Skeletal muscle tissue (tissue), 4 donors: ENCODE data around the gene CLDND2. TPM values are rescaled to one million over a fixed set of nuclear protein-coding genes. Genes with fewer than 3 reads are reported as not detected.
A peak's percentile ranks its signal among the peaks of the same experiment; 100 is the strongest.
"Not testable (repeated sequence)": the region's sequence is repeated elsewhere in the genome, so short reads cannot be mapped to it uniquely, and the experiment has no call there.

Experiments used
- H3K27ac ChIP-seq: one replicate; pipeline ENCODE4 v1.7.0; 2013; ENCODE audit warnings: mild to moderate bottlenecking, low read depth, low read length, inconsistent platforms
- H3K27me3 ChIP-seq, 3 donors: one replicate each; pipeline ENCODE4 v1.7.0; 2013; ENCODE audit warnings: low read length in 3 of 3; ENCODE audit not compliant: control insufficient read depth in 3 of 3, insufficient read depth in 3 of 3
- H3K36me3 ChIP-seq, 3 donors: one replicate each; pipeline ENCODE4 v1.7.0; 2013; ENCODE audit warnings: low read length in 3 of 3; ENCODE audit not compliant: control insufficient read depth in 3 of 3, insufficient read depth in 3 of 3
- H3K4me1 ChIP-seq, 3 donors: one replicate each; pipeline ENCODE4 v1.7.0; 2013; ENCODE audit warnings: low read length in 3 of 3, mild to moderate bottlenecking in 3 of 3; ENCODE audit not compliant: control insufficient read depth in 3 of 3, insufficient read depth in 3 of 3
- H3K4me3 ChIP-seq, 3 donors: one replicate each; pipeline ENCODE4 v1.7.0; 2013; ENCODE audit warnings: low read length in 3 of 3
- H3K9ac ChIP-seq, 3 donors: one replicate each; pipeline ENCODE4 v1.7.0; 2013; ENCODE audit warnings: low read length in 3 of 3, mild to moderate bottlenecking in 3 of 3, moderate library complexity in 2 of 3, low read depth in 1 of 3
- H3K9me3 ChIP-seq, 3 donors: one replicate each; pipeline ENCODE4 v1.7.0; 2013; ENCODE audit warnings: low read length in 3 of 3; ENCODE audit not compliant: control insufficient read depth in 3 of 3
- total RNA-seq: library from RNA; depleted of rRNA; stranded (reverse); fragments of >200 nt; gene quantifications from one replicate; pipeline ENCODE4 v1.2.3, GENCODE V29; 2014
- donor health status: Osteomylitis.

CLDND2 gene, protein sequence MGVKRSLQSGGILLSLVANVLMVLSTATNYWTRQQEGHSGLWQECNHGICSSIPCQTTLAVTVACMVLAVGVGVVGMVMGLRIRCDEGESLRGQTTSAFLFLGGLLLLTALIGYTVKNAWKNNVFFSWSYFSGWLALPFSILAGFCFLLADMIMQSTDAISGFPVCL
- total RNA-seq: not detected

DNA sequence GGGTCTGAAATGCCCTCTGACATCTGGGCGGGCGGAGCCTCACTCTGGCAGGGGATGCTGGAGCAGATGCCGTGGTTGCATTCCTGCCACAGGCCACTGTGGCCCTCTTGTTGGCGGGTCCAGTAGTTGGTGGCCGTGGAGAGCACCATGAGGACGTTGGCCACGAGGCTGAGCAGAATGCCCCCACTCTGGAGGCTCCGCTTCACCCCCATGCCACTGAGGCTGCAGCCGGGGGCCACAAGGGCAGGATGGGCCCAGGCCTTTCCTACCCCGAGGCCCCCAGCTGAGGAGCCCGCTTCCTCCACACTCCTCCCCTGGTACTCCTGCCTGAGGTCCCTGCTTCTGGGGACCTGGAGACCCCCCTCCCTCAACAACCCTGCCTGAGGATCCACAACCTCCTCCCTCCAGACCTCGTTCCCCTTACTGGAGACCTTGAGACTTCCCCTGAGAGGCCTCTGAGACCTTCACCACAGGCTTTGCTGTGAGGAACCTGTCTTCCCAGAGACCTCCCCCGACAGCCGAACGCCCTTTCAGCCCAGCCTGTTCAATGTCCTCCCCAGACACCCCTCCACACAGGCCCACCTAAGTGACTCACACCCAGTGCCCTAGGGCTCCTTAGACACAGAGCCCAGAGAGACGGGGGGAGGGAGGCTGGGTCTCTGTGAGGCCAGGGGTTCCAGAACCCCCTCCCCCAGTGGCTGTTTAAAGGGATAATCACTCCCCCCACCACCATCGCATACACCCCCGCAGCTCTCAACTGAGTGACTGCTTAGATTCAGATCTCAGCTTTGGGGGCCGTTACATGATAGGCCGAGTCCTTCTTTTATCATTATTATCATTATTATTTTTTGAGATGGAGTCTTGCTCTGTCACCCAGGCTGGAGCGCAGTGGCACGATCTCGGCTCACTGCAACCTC is at the start of gene CLDND2:
Gene CLDND2, minus strand, starts transcription at position 638 of the 917 bp plus-strand sequence. Its CDS starts 426 bp downstream, at position 212.
- Histone ChIP-seq H3K27ac (peak within 1 kb of the TSS; percentile 93), H3K9me3 (no peaks in the 10 kb centered on the region), H3K36me3 (no peaks in the 10 kb centered on the region), H3K4me1 (peaks cover 24 to 32% (median 26%) of the 10 kb centered on the region in 3 donors), H3K4me3 (peak within 1 kb of the TSS; percentile 72 to 93 (median 87)), H3K27me3 (peaks cover 0 to 4% (median 0%) of the 10 kb centered on the region in 3 donors), H3K9ac (peak within 1 kb of the TSS; percentile 72 to 89 (median 73))

DNA sequence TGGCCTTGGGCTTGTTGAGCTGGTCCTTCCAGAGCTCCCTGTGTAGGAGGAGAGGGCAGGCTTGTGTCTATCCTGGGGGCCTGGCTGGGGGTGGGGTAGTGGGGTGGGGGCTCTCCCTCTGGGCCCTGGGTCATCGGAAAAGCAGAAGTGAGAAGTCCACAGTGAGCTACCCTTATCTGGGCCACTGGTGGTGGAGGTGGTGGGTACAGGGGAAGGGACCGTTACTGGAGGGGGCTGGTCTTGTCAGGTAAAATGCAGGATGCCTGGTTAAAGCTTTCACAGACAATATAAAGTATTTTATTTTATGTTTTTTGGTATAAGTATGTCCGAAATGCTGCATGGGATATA is 49.0 kb upstream of the CLDND2 start:
- Histone ChIP-seq H3K9me3 (no peaks in the 10 kb centered on the region), H3K9ac (no peak overlapping the region), H3K4me1 (no peaks in the 10 kb centered on the region), H3K4me3 (no peak overlapping the region), H3K36me3 (no peaks in the 10 kb centered on the region), H3K27me3 (peaks cover 0 to 11% (median 4%) of the 10 kb centered on the region in 3 donors), H3K27ac (no peak overlapping the region)

- Histone ChIP-seq H3K36me3 (no peaks in the 10 kb centered on the region), H3K9me3 (no peaks in the 10 kb centered on the region), H3K4me3 (no peak within 1 kb of the TSS), H3K9ac (no peak within 1 kb of the TSS), H3K27me3 (peaks cover 0 to 11% (median 4%) of the 10 kb centered on the region in 3 donors), H3K4me1 (no peaks in the 10 kb centered on the region), H3K27ac (no peak within 1 kb of the TSS)
These were observed 48.5 kb upstream of the CLDND2 start, which contains the start of gene SIGLEC10 for GRCh38 chr19:51417107-51417809. TSS of gene SIGLEC10 (minus strand) at chr19:51417642. CDS start at chr19:51417581, 61 bp downstream.

DNA sequence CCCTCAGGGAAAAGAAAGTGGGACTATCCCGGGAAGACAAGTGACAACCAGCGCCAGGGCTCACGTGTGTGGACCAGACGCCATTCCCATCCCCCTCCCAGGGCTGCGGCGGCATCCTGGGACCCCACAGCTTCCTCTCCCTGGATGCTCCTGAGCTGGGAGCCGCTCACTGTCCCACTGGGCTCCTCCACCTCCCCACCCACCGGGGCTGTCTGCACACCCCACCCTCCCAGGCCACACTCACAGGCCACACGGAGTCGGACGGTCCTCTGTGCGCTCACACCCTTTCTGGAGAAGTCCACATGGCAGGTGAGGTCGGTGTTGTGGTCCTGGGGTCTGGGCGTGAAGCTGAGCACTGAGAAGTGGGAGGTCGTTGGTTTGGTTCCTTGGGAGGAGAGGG is 47.6 kb upstream of the CLDND2 start:
- H3K4me3 ChIP-seq, H3K36me3 ChIP-seq, H3K9ac ChIP-seq, H3K4me1 ChIP-seq, H3K9me3 ChIP-seq, H3K27ac ChIP-seq: not testable (repeated sequence)
- peaks cover 0 to 11% (median 4%) of the 10 kb centered on the region in 3 donors for H3K27me3 ChIP-seq

DNA sequence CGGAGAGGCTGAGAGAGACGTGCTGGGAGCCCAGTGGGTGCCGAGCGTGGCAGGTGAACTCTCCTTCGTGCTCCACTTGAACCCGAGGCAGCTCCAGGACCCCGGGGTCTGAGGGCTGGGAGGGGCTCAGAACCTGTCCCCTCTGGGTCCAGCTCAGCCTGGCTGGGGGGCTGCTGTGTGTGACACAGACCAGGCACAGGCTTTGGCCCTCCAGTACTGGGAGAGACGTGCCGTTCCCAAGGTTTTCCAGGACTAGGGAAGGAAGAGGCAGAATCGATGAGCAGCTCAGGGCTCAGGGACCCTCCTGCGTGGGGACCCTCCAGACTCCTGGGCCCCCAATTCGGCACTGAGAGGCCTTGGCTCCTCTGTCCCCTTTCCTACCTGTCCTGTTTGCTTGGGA is 46.4 kb upstream of the CLDND2 start:
- Histone ChIP-seq H3K4me3 (no peak overlapping the region), H3K9ac (no peak overlapping the region), H3K4me1 (no peaks in the 10 kb centered on the region), H3K36me3 (no peaks in the 10 kb centered on the region), H3K27ac (no peak overlapping the region), H3K27me3 (peaks cover 0 to 8% (median 0%) of the 10 kb centered on the region in 3 donors), H3K9me3 (no peaks in the 10 kb centered on the region)

DNA sequence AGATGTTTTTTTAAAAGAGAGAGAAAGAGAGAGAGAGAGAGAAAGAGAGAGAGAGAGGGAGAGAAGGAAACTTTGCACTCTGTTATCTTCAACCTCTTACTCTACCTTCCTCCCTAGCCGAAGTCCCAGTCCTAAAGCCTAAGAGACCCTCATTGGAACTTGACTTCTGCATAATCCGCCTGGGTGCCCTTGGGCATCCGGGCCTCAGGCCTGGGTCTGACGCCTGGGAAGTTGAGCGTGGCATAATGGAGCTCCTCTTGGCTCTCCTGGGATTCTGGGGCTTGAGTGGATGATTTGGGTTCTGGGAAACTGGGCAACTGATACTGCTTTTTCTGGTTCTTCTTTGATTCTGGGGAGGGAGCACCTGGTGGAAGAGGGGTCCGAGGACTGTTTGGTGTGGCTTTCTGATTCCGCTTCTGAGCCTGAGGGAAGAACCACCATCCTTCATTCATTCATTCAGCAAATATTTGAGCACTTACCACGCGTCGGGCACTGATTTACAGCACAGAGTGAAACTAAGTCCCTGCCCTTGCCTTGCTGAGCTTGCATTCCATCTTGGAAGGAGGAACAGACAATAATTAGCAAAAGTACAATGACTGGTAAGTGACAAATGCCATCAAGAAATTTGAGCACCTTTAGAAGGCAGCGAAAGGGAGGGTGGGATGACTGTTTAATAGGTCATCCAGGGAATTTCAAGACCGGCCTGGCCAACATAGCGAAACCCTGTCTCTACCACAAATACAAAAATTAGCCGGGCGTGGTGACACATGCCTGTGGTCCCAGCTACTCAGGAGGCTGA is 42.3 kb upstream of the CLDND2 start:
- Histone ChIP-seq H3K9ac (no peak overlapping the region), H3K4me3 (no peak overlapping the region), H3K27ac (no peak overlapping the region), H3K9me3 (peaks cover 0 to 3% (median 0%) of the 10 kb centered on the region in 3 donors), H3K36me3 (no peaks in the 10 kb centered on the region), H3K27me3 (peaks cover 0 to 5% (median 0%) of the 10 kb centered on the region in 3 donors), H3K4me1 (no peaks in the 10 kb centered on the region)

GRCh38 chr19:51407511-51408131 is 38.8 kb upstream of the CLDND2 start:
- Histone ChIP-seq H3K36me3 (no peaks in the 10 kb centered on the region), H3K27ac (no peak overlapping the region), H3K27me3 (peaks cover 0 to 2% (median 0%) of the 10 kb centered on the region in 3 donors)

GRCh38 chr19:51402117-51402516 is 33.3 kb upstream of the CLDND2 start:
- Histone ChIP-seq H3K36me3 (no peaks in the 10 kb centered on the region), H3K27ac (no peak overlapping the region), H3K27me3 (no peaks in the 10 kb centered on the region), H3K4me1 (no peaks in the 10 kb centered on the region), H3K9ac (no peak overlapping the region), H3K4me3 (no peak overlapping the region), H3K9me3 (peaks cover 0 to 5% (median 3%) of the 10 kb centered on the region in 3 donors)

More at GRCh38 chr19:51407511-51408131, 38.8 kb upstream of the CLDND2 start:
- Histone ChIP-seq H3K9me3 (peaks cover 0 to 5% (median 3%) of the 10 kb centered on the region in 3 donors), H3K4me3 (no peak overlapping the region), H3K9ac (no peak overlapping the region), H3K4me1 (no peaks in the 10 kb centered on the region)

DNA sequence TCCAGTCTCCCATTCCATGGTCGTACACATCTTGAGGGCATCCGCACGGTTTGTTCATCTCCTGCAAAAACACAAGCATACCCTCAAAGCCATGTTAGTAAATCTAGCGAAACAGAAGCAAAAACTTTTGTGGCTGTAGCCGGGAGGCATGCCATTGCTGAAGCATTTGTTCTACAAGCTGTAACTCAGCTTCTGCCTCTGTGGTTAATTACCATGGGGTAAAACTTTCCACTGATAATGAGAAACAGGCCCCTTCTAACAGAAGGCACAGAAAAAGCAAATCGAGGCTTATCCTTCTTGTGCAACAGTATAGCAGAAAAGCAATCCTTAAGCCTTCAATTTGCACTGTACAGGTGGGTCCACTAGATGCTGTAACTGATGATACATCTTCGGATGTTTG is 31.1 kb upstream of the CLDND2 start:
- not testable (repeated sequence) for H3K36me3 ChIP-seq, H3K9me3 ChIP-seq, H3K4me3 ChIP-seq, H3K27me3 ChIP-seq, H3K27ac ChIP-seq, H3K9ac ChIP-seq, H3K4me1 ChIP-seq
